Gastroesophageal sphincter (tissue), 3 donors: ENCODE measurements around the gene NFATC3.

Source experiments
- POLR2A ChIP-seq, 2 donors: fragments of 450-650 bp; IDR thresholded peaks; one replicate each; pipeline ENCODE4 v1.6.1; 2017; ENCODE audit warnings: antibody characterized with exemption in 2 of 2, mild to moderate bottlenecking in 2 of 2, moderate library complexity in 1 of 2
- POLR2AphosphoS5 ChIP-seq: sonication (generic); formaldehyde crosslinking; IDR thresholded peaks from one replicate; pipeline ENCODE4 v1.6.1; 2017; ENCODE audit warnings: antibody characterized with exemption
- TF ChIP-seq, protein P1 (sequence below), 4 experiments: fragments of 200-600 bp in 2 of 4; fragments of 450-650 bp in 2 of 4; sonication (generic) in 1 of 4; IDR thresholded peaks; one replicate each; pipeline ENCODE4 v1.5.1; 2017 to 2019; ENCODE audit warnings: antibody characterized with exemption in 4 of 4, mild to moderate bottlenecking in 2 of 4, moderate library complexity in 2 of 4

DNA sequence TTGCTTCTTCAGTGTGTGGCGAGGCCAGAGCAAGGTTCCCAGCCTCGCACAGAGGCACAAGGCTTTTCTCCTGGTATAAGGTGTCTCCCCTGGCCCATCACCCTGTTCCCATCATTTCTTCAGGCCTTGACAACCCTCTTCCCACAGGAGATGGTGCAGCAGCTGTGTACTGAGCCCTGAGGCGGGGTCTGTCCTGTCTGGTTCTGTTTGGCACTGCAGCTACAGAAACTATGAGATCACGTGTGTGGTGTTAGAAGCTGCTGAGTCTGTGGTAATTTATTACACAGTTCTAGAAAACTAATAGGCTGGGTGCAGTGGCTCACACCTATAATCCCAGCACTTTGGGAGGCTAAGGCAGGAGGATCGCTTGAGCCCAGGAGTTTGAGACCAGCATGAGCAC is 167.2 kb downstream of the NFATC3 start:
- TF ChIP-seq POLR2A (IDR thresholded peaks at IDR 0.05), result no peak
- TF ChIP-seq, protein P1, sequence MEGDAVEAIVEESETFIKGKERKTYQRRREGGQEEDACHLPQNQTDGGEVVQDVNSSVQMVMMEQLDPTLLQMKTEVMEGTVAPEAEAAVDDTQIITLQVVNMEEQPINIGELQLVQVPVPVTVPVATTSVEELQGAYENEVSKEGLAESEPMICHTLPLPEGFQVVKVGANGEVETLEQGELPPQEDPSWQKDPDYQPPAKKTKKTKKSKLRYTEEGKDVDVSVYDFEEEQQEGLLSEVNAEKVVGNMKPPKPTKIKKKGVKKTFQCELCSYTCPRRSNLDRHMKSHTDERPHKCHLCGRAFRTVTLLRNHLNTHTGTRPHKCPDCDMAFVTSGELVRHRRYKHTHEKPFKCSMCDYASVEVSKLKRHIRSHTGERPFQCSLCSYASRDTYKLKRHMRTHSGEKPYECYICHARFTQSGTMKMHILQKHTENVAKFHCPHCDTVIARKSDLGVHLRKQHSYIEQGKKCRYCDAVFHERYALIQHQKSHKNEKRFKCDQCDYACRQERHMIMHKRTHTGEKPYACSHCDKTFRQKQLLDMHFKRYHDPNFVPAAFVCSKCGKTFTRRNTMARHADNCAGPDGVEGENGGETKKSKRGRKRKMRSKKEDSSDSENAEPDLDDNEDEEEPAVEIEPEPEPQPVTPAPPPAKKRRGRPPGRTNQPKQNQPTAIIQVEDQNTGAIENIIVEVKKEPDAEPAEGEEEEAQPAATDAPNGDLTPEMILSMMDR (IDR thresholded peaks at IDR 0.05), result no peak
- TF ChIP-seq POLR2AphosphoS5, result no peak
